HG03575 (cell line): ENCODE data around the gene SPCS2.
A peak's percentile ranks its signal among the peaks of the same experiment; 100 is the strongest.

Experiments
- ATAC-seq: cut with Tn5 transposase; IDR thresholded peaks from one replicate; pipeline ENCODE4 v1.9.1; 2021; ENCODE audit not compliant: unreplicated experiment, insufficient number of reproducible peaks, low FRiP score; ENCODE audit errors: extremely low read depth

SPCS2 gene

DNA sequence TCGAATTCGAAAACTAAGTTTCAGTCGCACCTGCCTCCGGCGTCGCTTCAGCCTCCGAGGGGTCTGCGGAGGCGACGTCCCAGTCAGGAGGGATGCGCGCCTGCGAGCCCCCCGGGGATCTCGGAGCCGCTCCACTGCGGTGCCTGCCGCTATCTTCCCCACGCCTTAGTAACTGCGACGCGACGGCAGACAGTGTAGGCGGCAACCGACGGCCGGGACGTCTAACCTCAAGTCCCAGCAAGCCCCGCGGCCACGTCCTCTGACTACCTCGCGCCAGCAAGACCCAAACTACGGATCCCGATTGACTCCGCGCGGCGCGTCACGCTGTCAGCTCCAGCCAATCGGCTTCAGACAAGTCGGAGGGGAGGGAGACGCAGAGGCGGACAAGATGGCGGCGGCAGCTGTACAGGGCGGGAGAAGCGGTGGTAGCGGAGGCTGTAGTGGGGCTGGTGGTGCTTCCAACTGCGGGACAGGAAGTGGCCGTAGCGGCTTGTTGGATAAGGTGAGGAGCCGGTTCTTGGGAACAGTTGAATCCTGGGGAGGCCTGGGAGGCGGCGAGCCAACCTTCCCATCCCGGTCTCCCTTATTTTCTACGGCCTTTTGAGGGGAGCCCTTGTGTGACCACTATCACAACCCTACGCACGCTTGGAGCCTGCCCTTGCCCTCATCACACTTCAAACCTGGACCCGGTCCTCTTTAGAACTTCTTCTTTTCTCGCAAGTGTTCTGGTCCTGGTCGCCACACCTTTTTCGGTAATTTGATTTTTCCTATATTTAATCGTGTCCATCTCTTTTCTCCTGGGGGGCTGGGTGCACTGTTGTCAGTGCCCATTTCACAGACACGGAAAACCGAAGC is at the start of gene SPCS2, which contains the start of gene XRRA1:
Gene SPCS2, plus strand, starts transcription at position 369 of the 855 bp plus-strand sequence. Its CDS starts 20 bp downstream, at position 389.
Gene XRRA1, minus strand, starts transcription at position 194 of the 855 bp plus-strand sequence. CDS start 8,213 bp downstream, outside the sequence.
- peak; percentile 54 for ATAC-seq

DNA sequence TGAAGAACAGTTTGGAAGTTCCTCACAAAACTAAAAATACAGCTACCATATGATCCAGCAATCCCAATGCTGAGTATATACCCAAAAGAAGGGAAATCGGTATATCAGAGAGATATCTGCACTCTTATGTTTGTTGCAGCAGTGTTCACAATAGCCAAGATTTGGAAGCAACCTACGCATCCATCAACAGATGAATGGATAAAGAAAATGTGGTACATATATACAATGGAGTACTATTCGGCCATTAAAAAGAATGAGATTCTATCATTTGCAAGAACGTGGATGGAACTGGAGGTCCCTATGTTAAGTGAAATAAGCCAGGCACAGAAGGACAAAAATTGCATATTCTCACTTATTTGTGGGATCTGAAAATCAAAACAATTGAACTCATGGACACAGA is 46.7 kb upstream of the SPCS2 start:
- ATAC-seq: no peak

DNA sequence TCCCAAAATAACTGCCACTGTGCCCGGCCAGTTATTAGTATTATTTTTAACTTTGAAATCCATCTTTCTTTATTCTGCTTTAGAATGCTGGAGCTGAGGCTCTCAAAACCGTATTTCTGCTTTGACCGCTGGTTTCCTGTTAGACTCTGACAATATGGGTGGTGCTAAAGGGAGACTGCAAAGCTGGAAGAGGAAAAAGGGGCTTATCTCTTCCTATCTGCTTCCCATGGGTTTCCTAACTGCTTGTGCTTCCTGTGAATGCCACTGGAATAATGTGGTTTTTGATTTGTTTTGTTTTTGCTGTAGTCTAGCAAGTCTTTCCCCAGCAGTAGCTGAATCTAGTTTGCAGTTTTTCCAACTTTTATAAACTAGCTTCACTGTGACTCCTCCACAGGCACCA is 43.7 kb upstream of the SPCS2 start:
- no peak for ATAC-seq

DNA sequence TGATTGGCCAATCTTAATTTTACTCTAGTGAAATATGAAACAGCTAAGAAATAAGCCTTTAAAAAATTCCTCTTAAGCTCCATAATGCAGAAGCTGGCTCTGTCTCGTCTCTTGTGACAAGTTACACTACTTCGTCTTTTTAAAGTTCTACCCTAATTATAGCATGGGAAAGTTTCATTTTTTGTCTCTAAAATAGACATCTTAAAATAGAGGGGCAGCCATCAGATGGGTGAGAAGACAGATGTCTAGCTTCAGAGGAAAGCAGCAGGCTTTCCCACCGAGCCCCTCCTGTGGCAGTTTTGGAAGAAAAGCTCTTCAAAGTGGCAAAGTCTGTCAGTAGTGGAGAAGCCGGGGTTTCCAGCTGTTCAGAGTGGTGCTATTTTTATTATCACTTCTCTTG is 39.7 kb upstream of the SPCS2 start:
- no peak for ATAC-seq

DNA sequence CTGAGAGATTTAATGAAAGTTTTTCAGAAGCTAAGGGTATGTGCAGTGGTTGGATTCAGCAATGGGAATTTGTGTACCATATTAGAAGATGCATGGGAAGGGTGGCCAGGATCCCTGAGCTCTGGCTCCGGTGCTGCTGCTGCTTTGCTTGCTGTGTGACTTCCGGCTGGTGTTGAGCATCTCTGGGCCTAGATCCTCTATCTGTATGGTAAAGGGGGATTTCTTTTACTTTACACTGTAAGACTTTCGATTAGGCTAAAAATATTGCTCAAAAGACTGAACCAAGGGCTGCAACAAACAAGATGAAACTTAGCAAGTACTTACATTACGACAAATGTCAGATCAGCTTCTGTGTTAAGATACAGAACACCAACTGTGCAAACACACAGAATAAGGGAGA is 39.3 kb upstream of the SPCS2 start:
- ATAC-seq: no peak

DNA sequence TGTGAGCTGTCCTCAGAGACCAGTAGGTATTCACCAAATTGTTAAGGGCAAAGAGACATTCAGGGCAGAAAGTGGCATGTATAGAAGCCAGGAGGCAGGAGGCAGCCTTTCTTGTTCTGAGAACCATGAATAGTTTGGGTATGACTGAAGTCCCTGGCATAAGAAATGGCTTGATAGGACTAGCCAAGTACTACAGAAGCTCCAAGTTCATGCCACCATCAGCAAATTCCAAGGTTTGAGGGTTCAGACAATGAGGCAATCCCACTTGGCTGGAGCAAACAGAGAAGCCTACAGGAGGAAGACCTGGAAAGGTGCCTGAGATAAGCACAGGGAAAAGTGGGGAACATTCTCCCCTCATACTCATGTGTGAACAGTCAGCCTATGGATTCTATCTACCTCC is 25.9 kb upstream of the SPCS2 start:
- ATAC-seq: no peak

DNA sequence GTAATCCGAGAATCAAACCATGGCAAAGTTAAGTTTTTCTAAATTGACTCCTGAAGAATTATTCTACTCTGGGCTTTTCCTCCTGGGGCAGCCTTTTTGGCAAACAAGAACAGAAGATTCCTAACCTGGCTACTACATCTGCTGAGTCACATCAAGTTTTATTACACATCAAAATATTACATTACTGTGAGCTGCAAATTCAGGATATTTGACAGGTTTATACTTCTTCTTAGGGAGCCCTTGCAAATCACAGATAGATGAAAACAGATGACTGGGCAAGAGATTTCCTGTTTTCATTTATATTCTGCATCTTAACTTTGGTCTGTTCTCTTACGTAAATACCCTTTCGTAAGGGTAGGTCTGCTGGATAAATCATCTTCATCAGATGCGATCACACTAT is 23.8 kb upstream of the SPCS2 start:
- ATAC-seq: no peak

DNA sequence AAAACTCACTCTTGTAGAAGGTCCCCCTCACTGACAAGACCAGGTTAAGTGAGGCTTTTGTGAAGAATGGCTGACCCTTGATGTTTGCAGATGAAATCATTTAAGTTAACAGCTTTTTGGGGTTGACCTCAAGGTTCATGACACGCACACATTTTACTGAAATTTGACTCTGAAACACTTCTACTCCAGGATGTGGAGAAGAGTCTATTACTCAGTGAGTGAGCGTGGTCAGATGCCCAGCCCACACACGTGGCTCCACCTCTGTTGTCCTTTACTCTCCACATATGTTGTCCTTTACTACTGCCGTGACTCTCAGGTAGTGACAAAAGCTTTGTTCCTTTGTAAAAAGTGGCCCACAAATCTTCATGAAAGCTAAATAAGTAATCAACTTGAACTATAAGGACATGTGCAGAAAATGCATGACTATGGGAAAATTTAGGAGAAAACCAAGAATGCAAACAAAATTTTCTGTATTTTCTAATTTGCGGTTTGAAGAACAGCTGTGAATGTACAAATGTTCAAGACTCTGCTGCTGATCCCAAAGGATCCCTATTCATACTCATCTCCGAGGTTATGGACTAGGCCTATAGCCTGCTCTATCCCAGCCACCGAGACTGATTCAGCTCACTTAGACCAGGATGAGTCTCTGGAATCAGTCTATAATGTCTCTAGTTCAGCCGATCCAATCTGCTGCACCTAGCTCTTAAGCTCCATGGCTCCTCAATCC is 22.6 kb upstream of the SPCS2 start:
- ATAC-seq: no peak

DNA sequence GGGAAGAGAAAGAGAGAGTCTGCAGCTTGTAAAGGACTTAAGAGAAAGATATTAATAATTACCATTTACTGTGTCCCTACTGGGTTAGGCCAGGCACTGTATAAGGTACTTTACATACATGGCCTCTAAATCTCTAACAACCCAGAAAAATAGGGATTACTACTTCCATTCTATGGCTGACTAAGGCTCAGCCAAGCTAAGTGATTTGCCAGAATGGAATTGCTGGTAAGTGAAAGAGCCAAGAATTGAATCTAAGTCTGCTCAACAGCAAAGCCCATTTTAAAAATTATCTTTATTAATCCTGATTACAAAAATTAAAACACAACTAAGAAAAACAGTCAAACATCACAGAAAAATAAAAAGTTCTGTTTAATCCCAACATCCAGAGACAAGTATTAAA is 21.6 kb upstream of the SPCS2 start:
- no peak for ATAC-seq

DNA sequence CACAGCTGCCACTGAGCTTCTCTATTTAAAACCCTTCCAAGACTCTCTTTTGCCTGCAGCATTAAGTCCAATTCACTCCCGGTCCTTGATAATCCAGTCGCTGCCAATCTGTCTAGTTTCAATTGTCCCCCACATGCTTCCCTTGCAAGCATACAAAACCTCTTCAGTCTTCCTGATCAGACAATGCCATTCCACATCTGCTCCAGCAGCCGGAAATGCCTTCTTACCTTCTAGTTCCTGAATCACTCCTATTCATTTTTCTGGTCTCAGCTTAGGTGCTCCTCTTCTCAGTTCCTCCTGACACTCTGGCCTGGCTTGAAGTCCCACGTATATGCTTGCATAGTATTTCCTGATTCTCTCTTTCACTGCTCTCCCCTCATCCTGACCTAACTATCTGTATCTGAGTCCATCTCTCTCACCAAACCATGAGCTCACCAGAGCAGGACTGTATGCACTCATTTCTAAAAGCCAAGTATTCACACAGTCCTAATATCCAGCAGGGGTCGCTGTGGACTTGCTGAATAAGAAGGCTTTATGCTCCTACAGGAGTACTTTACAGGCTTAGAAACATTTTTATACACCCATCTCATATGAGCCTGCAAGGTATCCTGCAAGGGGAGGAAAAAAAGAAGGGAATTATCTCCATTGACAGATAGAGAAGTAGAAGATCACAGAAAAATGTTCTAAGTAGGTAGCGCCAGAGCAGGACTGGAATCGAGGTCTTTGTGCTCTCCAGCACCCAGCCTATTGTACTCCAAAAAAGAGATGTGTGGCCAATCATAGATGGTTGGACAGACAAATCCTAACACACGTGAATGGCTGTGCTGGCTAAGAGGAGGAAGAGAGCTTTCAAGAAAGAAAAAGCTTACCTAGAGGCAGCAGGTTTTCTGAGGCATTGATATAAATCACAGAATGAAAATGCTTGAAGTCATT is 19.4 kb upstream of the SPCS2 start:
- ATAC-seq: no peak

DNA sequence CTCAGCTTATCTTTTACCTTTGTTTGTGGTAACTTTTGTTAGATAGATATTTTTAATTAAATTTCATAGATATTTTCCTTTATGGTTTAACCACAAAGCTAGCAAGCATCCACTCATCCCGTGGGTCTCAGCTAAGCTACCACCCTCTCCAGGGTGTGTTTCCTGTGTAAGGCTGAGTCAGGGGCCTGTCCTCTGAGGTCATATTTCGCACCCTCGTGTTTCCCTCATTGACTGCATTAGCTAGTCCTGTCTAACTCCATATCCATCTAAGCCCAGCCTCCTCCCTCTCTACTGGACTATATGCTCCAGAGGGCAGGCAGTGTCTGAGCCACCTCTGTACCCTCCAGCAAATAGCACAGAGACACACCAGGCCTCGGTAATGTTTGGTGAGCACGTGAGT is 16.9 kb upstream of the SPCS2 start:
- ATAC-seq: no peak

DNA sequence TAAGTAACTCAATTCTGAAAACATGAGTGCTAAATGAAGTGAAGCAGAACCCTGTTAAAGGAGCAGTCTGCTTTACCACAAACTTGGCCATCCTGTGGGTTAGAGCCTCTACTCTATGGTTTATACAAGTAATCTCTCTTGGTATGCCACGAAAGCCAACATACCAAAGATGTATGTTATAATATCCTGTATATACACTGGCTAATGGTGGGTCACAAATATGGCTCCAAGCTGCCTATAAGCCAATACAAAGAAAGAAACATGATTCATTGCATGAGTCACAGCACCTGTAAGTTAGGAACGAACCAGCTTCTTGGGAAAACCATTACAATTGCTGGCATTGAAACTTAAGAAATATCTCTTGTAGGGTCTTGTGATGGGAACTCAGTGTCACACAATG is 16.3 kb upstream of the SPCS2 start:
- ATAC-seq: no peak

DNA sequence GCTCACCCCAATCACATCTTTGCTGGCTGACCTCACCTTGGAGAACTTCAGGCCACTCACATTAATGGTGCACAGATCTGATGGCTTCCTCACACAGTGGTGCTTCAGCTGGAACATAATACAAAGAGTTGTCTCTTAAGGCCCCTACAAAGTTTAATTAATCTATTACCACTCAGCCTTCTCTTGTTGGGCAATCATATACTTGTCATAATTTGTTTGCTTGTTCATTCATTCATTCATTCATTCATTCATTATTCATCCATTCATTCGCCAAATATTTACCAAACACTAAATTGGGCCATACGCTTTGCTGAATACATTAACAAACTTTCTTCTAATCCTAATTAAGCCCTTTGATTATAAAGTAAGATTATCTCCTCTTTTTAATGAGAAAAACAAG is 15.3 kb upstream of the SPCS2 start:
- no peak for ATAC-seq

DNA sequence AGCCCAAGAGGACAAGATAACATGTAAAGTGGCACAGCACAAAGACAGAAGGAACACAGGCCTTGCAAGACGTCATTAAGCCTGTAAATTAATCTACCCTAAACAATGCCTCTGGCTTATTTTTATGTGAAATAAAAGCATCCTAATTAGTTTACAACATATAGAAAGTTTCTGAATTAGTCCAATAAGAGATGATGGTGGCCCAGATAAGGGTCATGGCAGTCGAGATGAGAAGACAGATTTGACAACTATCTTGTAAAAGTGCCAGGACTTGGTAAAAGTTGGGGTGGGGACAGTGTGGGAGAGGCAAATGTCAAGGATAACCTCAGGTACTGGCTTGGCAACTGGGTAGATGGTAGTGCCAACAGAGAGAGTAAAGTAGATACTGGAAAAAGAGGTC is 13.8 kb upstream of the SPCS2 start:
- ATAC-seq: no peak

DNA sequence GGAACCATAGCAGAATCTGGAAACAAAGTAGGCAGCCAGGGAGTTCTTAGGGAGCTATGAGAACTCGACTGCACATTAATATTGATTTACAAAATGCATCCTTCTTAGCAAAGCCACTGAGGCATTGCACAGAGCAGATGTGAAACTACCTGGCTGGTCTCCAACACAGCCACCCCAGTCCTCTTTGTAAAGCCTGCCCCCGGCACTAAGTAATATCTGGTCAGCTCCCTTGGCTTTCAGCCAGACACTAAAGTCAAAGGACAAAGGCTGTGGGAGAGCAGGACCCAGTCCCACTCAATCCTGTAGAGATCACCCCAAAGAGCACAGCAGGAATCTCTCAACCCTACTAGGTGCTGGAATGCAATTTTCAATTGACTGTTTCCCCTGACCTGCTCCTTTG is 13.0 kb upstream of the SPCS2 start:
- no peak for ATAC-seq

DNA sequence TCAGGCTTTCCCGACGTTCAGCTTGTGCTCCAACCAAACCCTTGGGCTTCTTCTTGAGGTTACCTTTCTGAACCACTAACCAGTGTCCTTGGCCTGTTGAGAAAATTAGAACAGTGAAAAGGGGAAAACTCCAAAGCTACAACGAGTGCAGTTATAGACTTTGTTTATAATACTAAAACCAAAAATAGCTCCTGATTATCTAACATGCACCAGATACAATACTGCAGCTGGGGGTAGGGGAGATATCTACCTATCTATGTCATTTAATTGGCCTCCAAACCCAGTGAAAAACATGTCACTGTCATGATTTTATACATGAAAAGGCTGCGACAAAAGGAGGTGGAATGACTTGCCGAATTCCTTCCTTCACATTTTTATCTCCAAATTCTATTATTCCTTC is 12.1 kb upstream of the SPCS2 start:
- ATAC-seq: no peak

DNA sequence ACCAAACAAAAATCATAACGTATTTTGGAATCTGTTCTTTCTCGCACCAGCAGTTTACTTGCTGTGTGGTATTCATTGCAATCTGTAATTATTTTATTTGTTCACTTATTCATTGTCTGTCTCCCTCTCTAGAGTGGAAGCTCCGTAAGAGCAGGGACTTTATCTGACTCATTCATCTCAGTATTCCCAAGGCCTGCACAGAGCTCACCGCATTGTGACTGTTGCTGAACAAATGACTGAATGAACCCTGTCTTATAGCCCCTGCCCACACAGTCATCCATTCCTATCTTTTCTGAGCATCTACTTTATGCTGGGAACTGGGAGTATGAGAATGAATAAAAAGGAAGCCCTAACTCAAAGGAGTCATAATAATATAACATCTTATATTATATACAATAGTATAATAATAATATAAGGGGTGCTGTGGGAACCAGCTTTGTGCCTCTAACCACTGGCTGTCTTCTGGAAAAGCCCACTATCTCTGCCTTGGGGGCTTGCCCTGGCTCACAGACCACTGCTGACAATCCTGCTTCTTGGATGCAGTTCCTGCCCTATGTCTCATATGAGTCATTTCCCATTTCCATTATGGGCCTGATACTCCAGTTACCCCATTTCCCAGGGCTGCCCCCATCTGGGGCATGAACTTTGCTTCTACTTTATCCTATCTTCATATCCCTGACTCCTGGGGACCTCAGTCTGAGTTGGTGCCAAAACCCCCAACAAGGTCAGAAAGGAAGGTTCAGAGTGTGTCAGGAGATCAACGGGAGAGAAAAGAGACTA is 11.2 kb upstream of the SPCS2 start:
- no peak for ATAC-seq

DNA sequence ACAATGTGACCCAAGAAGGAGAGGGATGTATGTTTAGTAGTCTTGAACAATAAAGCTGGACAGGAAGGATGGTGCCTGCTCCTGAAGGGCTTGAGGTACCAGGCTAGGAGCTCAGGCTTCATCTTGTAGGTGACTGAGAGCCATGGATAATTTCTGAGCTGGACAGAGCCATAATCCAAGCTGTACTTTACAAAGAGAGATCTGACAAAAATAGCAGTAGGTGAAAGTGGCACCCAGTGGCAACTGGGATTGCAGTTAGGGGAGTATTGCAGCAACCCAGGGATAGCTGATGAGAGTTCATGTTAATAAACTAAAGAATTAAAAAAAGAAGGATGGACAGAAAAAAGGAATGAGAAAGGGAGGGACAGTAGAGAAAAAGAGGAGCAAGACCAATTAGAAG is 7.6 kb upstream of the SPCS2 start:
- no peak for ATAC-seq
